Fibroblast of the aortic adventitia (primary cell): ENCODE data around the gene RPS15. TPM values are rescaled to one million over a fixed set of nuclear protein-coding genes. Genes with fewer than 3 reads are reported as not detected.

ENCODE experiments used
- DNase-seq: peaks from one replicate; pipeline ENCODE4 v3.0.0-alpha.2; 2010; ENCODE audit warnings: low read depth
- H3K4me3 ChIP-seq: 2 replicates; pipeline ENCODE4 v1.5.1; 2011; ENCODE audit warnings: low read depth, mild to moderate bottlenecking, control low read depth, low read length, moderate library complexity
- total RNA-seq: library from RNA; depleted of rRNA; stranded (reverse); fragments of >200 nt; gene quantifications from 2 replicates; pipeline ENCODE4 v1.2.3, GENCODE V29; 2012; ENCODE audit warnings: low replicate concordance
- TF ChIP-seq, protein P1 (sequence below): IDR thresholded peaks from 2 replicates; pipeline ENCODE4 v1.5.1; 2011; ENCODE audit warnings: mild to moderate bottlenecking, low read length, control low read depth, inconsistent platforms; ENCODE audit not compliant: insufficient read depth

RPS15 gene
- total RNA-seq, 1 donor: 712 TPM

DNA sequence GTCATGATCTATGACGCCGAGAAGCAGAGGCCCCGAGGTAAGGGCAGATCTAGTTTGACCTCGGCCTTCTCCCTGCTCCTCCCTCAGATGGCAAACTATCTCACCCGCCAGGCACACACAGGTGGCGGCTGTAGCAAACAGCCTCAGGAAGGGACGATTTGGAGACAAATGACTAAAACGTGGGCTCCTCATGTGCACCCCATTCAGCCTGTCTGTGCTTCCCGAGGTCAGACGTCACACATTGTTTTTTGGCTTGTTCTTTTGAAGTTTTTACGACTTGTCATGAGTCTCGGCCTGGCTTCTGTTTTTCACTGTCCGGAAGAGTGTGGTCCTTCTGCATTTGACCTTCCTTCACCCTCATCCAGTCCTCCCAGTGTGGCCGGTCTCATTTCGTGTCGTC is 15.8 kb upstream of the RPS15 start:
- no peak for DNase-seq
- H3K4me3 ChIP-seq: no peak overlapping the region
- TF ChIP-seq, protein P1, sequence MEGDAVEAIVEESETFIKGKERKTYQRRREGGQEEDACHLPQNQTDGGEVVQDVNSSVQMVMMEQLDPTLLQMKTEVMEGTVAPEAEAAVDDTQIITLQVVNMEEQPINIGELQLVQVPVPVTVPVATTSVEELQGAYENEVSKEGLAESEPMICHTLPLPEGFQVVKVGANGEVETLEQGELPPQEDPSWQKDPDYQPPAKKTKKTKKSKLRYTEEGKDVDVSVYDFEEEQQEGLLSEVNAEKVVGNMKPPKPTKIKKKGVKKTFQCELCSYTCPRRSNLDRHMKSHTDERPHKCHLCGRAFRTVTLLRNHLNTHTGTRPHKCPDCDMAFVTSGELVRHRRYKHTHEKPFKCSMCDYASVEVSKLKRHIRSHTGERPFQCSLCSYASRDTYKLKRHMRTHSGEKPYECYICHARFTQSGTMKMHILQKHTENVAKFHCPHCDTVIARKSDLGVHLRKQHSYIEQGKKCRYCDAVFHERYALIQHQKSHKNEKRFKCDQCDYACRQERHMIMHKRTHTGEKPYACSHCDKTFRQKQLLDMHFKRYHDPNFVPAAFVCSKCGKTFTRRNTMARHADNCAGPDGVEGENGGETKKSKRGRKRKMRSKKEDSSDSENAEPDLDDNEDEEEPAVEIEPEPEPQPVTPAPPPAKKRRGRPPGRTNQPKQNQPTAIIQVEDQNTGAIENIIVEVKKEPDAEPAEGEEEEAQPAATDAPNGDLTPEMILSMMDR: no peak

- H3K4me3 ChIP-seq: no peak overlapping the region
- TF ChIP-seq, protein P1: no peak
- DNase-seq: no peak
Measured at GRCh38 chr19:1422943-1423342, 15.3 kb upstream of the RPS15 start.

DNA sequence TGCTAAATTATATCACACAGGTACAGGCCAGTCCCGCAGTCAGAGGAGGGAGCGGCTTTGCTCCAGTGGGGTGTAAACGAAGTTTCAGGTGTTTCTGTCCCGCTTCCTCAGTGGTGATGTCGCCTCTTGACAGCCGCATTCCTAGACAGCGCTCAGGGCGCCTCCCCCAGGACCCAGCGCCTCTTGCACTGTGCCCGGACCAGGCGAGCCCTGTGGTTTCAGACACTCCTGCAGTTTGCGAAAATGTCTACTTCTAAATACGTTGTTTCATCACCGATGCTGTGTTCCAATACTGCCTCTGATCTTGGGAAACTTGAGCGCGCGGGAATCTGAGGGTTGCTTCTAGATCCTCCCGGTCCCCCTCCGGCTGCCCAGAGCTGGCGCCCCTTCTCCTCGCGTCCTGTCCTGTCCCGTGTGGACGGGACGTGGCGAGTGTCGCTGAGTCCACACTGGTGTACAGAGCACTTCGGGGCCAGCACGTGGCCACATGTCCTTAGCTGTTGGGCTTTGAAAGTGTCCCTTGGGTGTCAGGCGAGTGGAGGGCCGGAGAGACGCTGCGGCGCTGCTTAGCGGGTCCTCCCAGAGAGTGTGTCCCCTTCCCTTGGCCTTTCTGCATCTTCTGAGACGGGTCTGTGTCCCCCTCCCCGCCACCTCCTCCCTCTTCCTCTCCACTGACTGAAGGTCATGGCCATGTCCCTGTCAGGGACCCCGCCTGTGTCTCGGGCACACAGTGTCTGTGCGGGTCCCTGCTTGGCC is 14.6 kb upstream of the RPS15 start:
- no peak overlapping the region for H3K4me3 ChIP-seq
- DNase-seq: no peak
- TF ChIP-seq, protein P1: no peak

DNA sequence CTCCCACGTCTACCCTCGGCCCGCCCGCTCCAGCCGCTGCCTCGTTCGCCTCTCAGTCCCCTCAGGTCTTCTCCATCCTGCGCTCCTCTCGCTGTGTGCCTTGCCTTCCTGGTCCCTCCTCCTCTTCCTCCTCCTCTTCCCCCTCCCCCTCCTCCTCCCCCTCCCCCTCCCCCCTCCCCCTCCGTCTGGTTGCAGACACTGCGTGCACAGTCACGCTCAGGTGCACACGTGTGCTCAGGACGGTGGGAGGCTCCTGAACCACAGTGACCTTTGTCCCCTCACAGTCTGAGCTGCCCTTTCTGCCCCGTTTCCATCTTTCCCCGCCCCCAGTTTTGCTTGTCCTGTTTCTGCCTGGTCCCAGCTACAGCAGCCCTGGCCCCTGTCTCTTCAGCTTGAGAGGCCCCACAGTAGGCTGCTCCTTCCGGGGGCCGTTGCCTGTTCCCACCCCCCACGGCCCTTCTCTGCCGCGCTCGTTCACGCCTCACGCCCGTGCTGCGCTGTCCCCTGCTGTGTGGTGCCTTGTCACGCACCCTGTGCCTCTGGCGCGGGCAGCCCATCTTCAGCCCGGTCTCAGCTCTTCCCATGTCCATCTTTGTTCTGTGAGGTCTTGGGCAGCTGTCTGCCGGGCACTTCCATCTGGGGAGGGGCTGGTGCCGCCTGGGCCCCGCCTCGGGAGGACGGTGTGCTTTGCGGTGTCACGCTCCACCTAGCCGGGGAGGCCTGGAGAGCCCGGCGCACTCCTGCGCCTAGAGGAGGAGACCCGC is 13.8 kb upstream of the RPS15 start:
- no peak for DNase-seq
- TF ChIP-seq, protein P1: no peak
- no peak overlapping the region for H3K4me3 ChIP-seq

DNA sequence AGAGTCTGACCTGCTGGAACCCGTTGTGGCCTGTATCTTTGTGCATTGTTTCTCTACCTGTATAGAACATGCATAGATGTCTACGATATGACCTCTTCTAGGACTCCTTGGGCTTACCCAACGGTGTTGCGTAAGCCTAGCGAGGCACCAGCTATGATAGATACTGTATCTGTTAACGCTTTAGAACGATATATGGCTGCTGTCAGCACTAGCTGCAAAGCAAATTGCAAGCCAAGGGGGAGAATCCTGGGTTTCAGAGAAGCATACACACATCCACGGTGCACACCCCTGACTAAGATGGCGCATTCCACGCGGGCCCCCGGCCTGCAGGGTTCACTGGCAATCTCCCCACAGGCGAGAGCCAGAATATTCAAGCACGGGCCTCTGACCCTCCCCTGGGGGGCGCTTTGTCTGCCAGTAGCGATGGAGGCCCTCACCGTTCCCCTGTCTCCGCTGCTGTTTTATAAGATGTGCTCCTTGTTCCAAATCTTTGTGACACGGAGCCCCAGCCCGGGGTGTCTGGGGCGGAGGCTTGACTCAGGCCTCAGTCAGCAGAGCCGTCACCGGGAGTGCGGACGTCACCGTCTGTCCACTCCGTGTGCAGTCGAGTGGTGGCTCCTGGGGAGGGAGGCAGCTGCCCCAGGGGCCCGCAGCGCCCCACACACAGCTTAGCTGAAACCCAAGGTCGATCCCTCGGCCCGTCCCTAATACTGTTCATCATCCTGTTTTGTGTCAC is 12.9 kb upstream of the RPS15 start:
- no peak for DNase-seq
- TF ChIP-seq, protein P1: no peak

GRCh38 chr19:1425902-1426301 is 12.3 kb upstream of the RPS15 start:
- DNase-seq: no peak
- TF ChIP-seq, protein P1: no peak
- no peak overlapping the region for H3K4me3 ChIP-seq

More for the DNA sequence above, 12.9 kb upstream of the RPS15 start:
- H3K4me3 ChIP-seq: no peak overlapping the region
